MM.1S (cell line): ENCODE measurements around the gene OSMR.

Experiments
- DNase-seq: peaks from one replicate; pipeline ENCODE4 v3.0.0-alpha.2; 2015
- H2AFZ ChIP-seq: fragments of 300-600 bp; sonication (generic); 2 replicates; pipeline ENCODE4 v1.6.0; 2016; ENCODE audit warnings: antibody characterized with exemption, low read length
- H3F3A ChIP-seq: fragments of 300-600 bp; sonication (generic); 2 replicates; pipeline ENCODE4 v1.6.1; 2016; ENCODE audit warnings: mild to moderate bottlenecking, antibody characterized with exemption, low read length, moderate library complexity, mixed read lengths; ENCODE audit not compliant: insufficient read depth
- H3K27ac ChIP-seq: fragments of 300-600 bp; sonication (generic); 2 replicates; pipeline ENCODE4 v1.5.1; 2016; ENCODE audit warnings: mild to moderate bottlenecking, low read length
- H3K27me3 ChIP-seq: fragments of 300-600 bp; sonication (generic); replicated peaks from 2 replicates; pipeline ENCODE4 v1.6.0; 2016; ENCODE audit warnings: low read length; ENCODE audit not compliant: insufficient read depth
- H3K36me3 ChIP-seq: fragments of 300-600 bp; sonication (generic); replicated peaks from 2 replicates; pipeline ENCODE4 v1.6.1; 2016; ENCODE audit warnings: mild to moderate bottlenecking, low read length, mixed read lengths; ENCODE audit not compliant: insufficient read depth
- H3K4me1 ChIP-seq: fragments of 300-600 bp; sonication (generic); 2 replicates; pipeline ENCODE4 v1.6.1; 2016; ENCODE audit warnings: low read length, mixed read lengths
- H3K4me2 ChIP-seq: fragments of 300-600 bp; sonication (generic); 2 replicates; pipeline ENCODE4 v1.6.0; 2016; ENCODE audit warnings: low read depth, low read length
- H3K4me3 ChIP-seq: fragments of 300-600 bp; sonication (generic); 2 replicates; pipeline ENCODE4 v1.5.1; 2016; ENCODE audit warnings: low read length, mixed read lengths
- H3K79me2 ChIP-seq: fragments of 300-600 bp; sonication (generic); 2 replicates; pipeline ENCODE4 v1.6.1; 2016; ENCODE audit warnings: mixed run types, low read length, mixed read lengths
- H3K9ac ChIP-seq: fragments of 300-600 bp; sonication (generic); 2 replicates; pipeline ENCODE4 v1.6.1; 2016; ENCODE audit warnings: low read length, mixed read lengths
- H3K9me2 ChIP-seq: fragments of 300-600 bp; sonication (generic); replicated peaks from 2 replicates; pipeline ENCODE4 v1.6.1; 2016; ENCODE audit warnings: mild to moderate bottlenecking, low read length, mixed read lengths; ENCODE audit not compliant: insufficient read depth
- H3K9me3 ChIP-seq: fragments of 300-600 bp; sonication (generic); replicated peaks from 2 replicates; pipeline ENCODE4 v1.6.1; 2016; ENCODE audit warnings: mild to moderate bottlenecking, low read length, mixed read lengths; ENCODE audit not compliant: insufficient read depth
- H4K20me1 ChIP-seq: fragments of 300-600 bp; sonication (generic); 2 replicates; pipeline ENCODE4 v1.6.1; 2016; ENCODE audit warnings: mild to moderate bottlenecking, low read length, moderate library complexity, mixed read lengths; ENCODE audit not compliant: insufficient read depth
- CTCF ChIP-seq: fragments of 300-600 bp; sonication (generic); IDR thresholded peaks from 2 replicates; pipeline ENCODE4 v1.5.1; 2016; ENCODE audit warnings: antibody characterized with exemption, low read length, mixed read lengths
- EZH2 ChIP-seq: fragments of 300-600 bp; sonication (generic); optimal IDR thresholded peaks from 2 replicates; pipeline ENCODE3; 2017; ENCODE audit warnings: low read depth, mild to moderate bottlenecking, antibody characterized with exemption, low read length, mixed read lengths
- EZH2phosphoT487 ChIP-seq: fragments of 300-600 bp; sonication (generic); IDR thresholded peaks from 2 replicates; pipeline ENCODE4 v1.6.1; 2018; ENCODE audit warnings: antibody characterized with exemption, low read length

Gene OSMR

GRCh38 chr5:38827525-38827924 is 18.3 kb upstream of the OSMR start:
- DNase-seq = no peak
- no peaks in the 10 kb centered on the region for H3K4me1 ChIP-seq
- no peaks in the 10 kb centered on the region for H3K79me2 ChIP-seq
- no peaks in the 10 kb centered on the region for H3F3A ChIP-seq
- H3K4me3 ChIP-seq = no peak overlapping the region
- no peaks in the 10 kb centered on the region for H4K20me1 ChIP-seq
- H3K27me3 ChIP-seq = no peaks in the 10 kb centered on the region
- TF ChIP-seq CTCF (no peak), EZH2 (no peak), EZH2phosphoT487 (no peak)
- H3K27ac ChIP-seq = no peak overlapping the region
- no peak overlapping the region for H2AFZ ChIP-seq
- no peaks in the 10 kb centered on the region for H3K36me3 ChIP-seq
- no peaks in the 10 kb centered on the region for H3K9me3 ChIP-seq
- no peaks in the 10 kb centered on the region for H3K9me2 ChIP-seq
- no peak overlapping the region for H3K4me2 ChIP-seq
- no peak overlapping the region for H3K9ac ChIP-seq

GRCh38 chr5:38830521-38831051 is 15.2 kb upstream of the OSMR start:
- no peak overlapping the region for H3K4me3 ChIP-seq
- H2AFZ ChIP-seq = no peak overlapping the region
- H3K4me2 ChIP-seq = no peak overlapping the region
- no peaks in the 10 kb centered on the region for H4K20me1 ChIP-seq
- no peaks in the 10 kb centered on the region for H3K27me3 ChIP-seq
- H3K27ac ChIP-seq = no peak overlapping the region
- DNase-seq = no peak
- no peaks in the 10 kb centered on the region for H3K4me1 ChIP-seq
- H3K9ac ChIP-seq = no peak overlapping the region
- TF ChIP-seq CTCF = no peak
- TF ChIP-seq EZH2phosphoT487 = no peak
- TF ChIP-seq EZH2 = no peak
- no peaks in the 10 kb centered on the region for H3K9me3 ChIP-seq
- no peaks in the 10 kb centered on the region for H3K9me2 ChIP-seq
- no peaks in the 10 kb centered on the region for H3K36me3 ChIP-seq
- no peaks in the 10 kb centered on the region for H3F3A ChIP-seq
- no peaks in the 10 kb centered on the region for H3K79me2 ChIP-seq

DNA sequence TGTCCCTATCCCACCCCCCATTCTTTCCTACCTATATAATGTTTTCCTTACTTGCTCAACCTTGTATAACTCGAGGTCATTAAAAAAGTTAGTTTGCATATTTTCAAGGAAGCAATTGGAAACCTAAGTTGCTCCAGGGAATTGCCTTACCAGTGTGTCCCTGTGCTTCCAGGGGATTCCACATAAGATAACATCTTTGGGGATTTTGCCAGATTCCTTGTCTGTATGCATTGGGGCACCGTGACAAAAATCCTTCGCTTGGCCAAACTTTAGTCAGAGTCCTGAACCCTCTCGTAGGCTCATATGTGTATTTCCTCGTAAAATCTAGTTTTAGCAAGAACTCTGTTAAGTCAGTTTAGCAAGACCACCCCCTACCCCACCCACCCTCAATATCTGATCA is 14.7 kb upstream of the OSMR start:
- Histone ChIP-seq H3F3A (no peaks in the 10 kb centered on the region), H3K9ac (no peak overlapping the region), H3K4me2 (no peak overlapping the region), H2AFZ (no peak overlapping the region), H3K27ac (no peak overlapping the region), H3K79me2 (no peaks in the 10 kb centered on the region), H3K27me3 (no peaks in the 10 kb centered on the region), H3K4me3 (no peak overlapping the region), H4K20me1 (no peaks in the 10 kb centered on the region), H3K9me2 (no peaks in the 10 kb centered on the region), H3K4me1 (no peaks in the 10 kb centered on the region), H3K9me3 (no peaks in the 10 kb centered on the region), H3K36me3 (no peaks in the 10 kb centered on the region)
- no peak for DNase-seq
- TF ChIP-seq EZH2phosphoT487 (no peak), CTCF (no peak), EZH2 (no peak)
